Rectal smooth muscle tissue (tissue), 1 donor: Measurements from ENCODE around the gene TPK1.

ENCODE experiments used
- H3K27ac ChIP-seq: one replicate; pipeline ENCODE4 v1.7.0; 2013; ENCODE audit warnings: low read depth, low read length, inconsistent platforms
- H3K27me3 ChIP-seq: one replicate; pipeline ENCODE4 v1.7.0; 2013; ENCODE audit warnings: low read length; ENCODE audit not compliant: control insufficient read depth, insufficient read depth
- H3K36me3 ChIP-seq: one replicate; pipeline ENCODE4 v1.7.0; 2013; ENCODE audit warnings: low read length; ENCODE audit not compliant: control insufficient read depth, insufficient read depth
- H3K4me1 ChIP-seq: one replicate; pipeline ENCODE4 v1.7.0; 2013; ENCODE audit warnings: low read length; ENCODE audit not compliant: control insufficient read depth, insufficient read depth
- H3K4me3 ChIP-seq: one replicate; pipeline ENCODE4 v1.7.0; 2013; ENCODE audit warnings: low read length
- H3K9ac ChIP-seq: one replicate; pipeline ENCODE4 v1.7.0; 2013; ENCODE audit warnings: low read length

The TPK1 gene

GRCh38 chr7:144848078-144848477, 12.2 kb upstream of the TPK1 start:
- Histone ChIP-seq H3K27me3 (no peaks in the 10 kb centered on the region), H3K4me3 (no peak overlapping the region), H3K36me3 (no peaks in the 10 kb centered on the region), H3K27ac (no peak overlapping the region), H3K9ac (no peak overlapping the region), H3K4me1 (no peaks in the 10 kb centered on the region)

GRCh38 chr7:144842377-144842851, 6.6 kb upstream of the TPK1 start:
- H3K4me3 ChIP-seq = no peak overlapping the region
- H3K9ac ChIP-seq = no peak overlapping the region
- no peaks in the 10 kb centered on the region for H3K27me3 ChIP-seq
- no peaks in the 10 kb centered on the region for H3K36me3 ChIP-seq
- no peaks in the 10 kb centered on the region for H3K4me1 ChIP-seq
- H3K27ac ChIP-seq = no peak overlapping the region

GRCh38 chr7:144836545-144836842, 641 bp upstream of the TPK1 start:
- H3K4me3 ChIP-seq = no peak overlapping the region
- H3K36me3 ChIP-seq = no peaks in the 10 kb centered on the region
- H3K27ac ChIP-seq = peak overlapping the region; percentile 82
- H3K4me1 ChIP-seq = peaks cover 3% of the 10 kb centered on the region
- no peak overlapping the region for H3K9ac ChIP-seq
- no peaks in the 10 kb centered on the region for H3K27me3 ChIP-seq

- H3K9ac ChIP-seq = peak overlapping the region; percentile 41
- peak overlapping the region; percentile 69 for H3K4me3 ChIP-seq
- H3K4me1 ChIP-seq = peaks cover 3% of the 10 kb centered on the region
- no peaks in the 10 kb centered on the region for H3K27me3 ChIP-seq
- no peaks in the 10 kb centered on the region for H3K36me3 ChIP-seq
- H3K27ac ChIP-seq = peak overlapping the region; percentile 82
These were observed 670 bp downstream of the TPK1 start for GRCh38 chr7:144835155-144835611.

- Histone ChIP-seq H3K4me1 (peaks cover 3% of the 10 kb centered on the region), H3K27ac (peak overlapping the region; percentile 82), H3K36me3 (no peaks in the 10 kb centered on the region), H3K9ac (no peak overlapping the region), H3K27me3 (no peaks in the 10 kb centered on the region), H3K4me3 (peak overlapping the region; percentile 69)
These were observed 1.2 kb downstream of the TPK1 start for GRCh38 chr7:144834641-144835144.

- no peaks in the 10 kb centered on the region for H3K27me3 ChIP-seq
- H3K4me1 ChIP-seq = peaks cover 3% of the 10 kb centered on the region
- H3K36me3 ChIP-seq = no peaks in the 10 kb centered on the region
- H3K27ac ChIP-seq = no peak overlapping the region
- no peak overlapping the region for H3K4me3 ChIP-seq
- H3K9ac ChIP-seq = no peak overlapping the region
These were observed 5.0 kb downstream of the TPK1 start for GRCh38 chr7:144830811-144831210.

- H3K4me3 ChIP-seq = no peak overlapping the region
- peaks cover 3% of the 10 kb centered on the region for H3K4me1 ChIP-seq
- no peaks in the 10 kb centered on the region for H3K36me3 ChIP-seq
- no peaks in the 10 kb centered on the region for H3K27me3 ChIP-seq
- no peak overlapping the region for H3K9ac ChIP-seq
- no peak overlapping the region for H3K27ac ChIP-seq
These were observed 5.6 kb downstream of the TPK1 start for GRCh38 chr7:144830024-144830785.

- no peak overlapping the region for H3K27ac ChIP-seq
- no peak overlapping the region for H3K4me3 ChIP-seq
- H3K4me1 ChIP-seq = no peaks in the 10 kb centered on the region
- no peaks in the 10 kb centered on the region for H3K27me3 ChIP-seq
- no peak overlapping the region for H3K9ac ChIP-seq
- H3K36me3 ChIP-seq = no peaks in the 10 kb centered on the region
These were observed 8.2 kb downstream of the TPK1 start for GRCh38 chr7:144827621-144828020.

GRCh38 chr7:144826208-144826607, 9.6 kb downstream of the TPK1 start:
- no peak overlapping the region for H3K9ac ChIP-seq
- no peaks in the 10 kb centered on the region for H3K27me3 ChIP-seq
- no peak overlapping the region for H3K27ac ChIP-seq
- H3K36me3 ChIP-seq = no peaks in the 10 kb centered on the region
- H3K4me1 ChIP-seq = no peaks in the 10 kb centered on the region
- H3K4me3 ChIP-seq = no peak overlapping the region

GRCh38 chr7:144824360-144824759, 11.5 kb downstream of the TPK1 start:
- H3K4me3 ChIP-seq = no peak overlapping the region
- H3K9ac ChIP-seq = no peak overlapping the region
- no peaks in the 10 kb centered on the region for H3K36me3 ChIP-seq
- H3K27me3 ChIP-seq = no peaks in the 10 kb centered on the region
- H3K27ac ChIP-seq = no peak overlapping the region
- H3K4me1 ChIP-seq = no peaks in the 10 kb centered on the region

- Histone ChIP-seq H3K9ac (no peak overlapping the region), H3K27me3 (no peaks in the 10 kb centered on the region), H3K4me1 (no peaks in the 10 kb centered on the region), H3K4me3 (no peak overlapping the region), H3K27ac (no peak overlapping the region), H3K36me3 (no peaks in the 10 kb centered on the region)
These were observed 13.6 kb downstream of the TPK1 start for GRCh38 chr7:144822223-144822622.

- Histone ChIP-seq H3K4me3 (no peak overlapping the region), H3K4me1 (no peaks in the 10 kb centered on the region), H3K27ac (no peak overlapping the region)
These were observed 14.8 kb downstream of the TPK1 start for GRCh38 chr7:144821067-144821466.

GRCh38 chr7:144820552-144820951, 15.3 kb downstream of the TPK1 start:
- no peak overlapping the region for H3K4me3 ChIP-seq
- H3K36me3 ChIP-seq = no peaks in the 10 kb centered on the region
- no peak overlapping the region for H3K9ac ChIP-seq
- H3K4me1 ChIP-seq = no peaks in the 10 kb centered on the region
- H3K27me3 ChIP-seq = no peaks in the 10 kb centered on the region
- H3K27ac ChIP-seq = no peak overlapping the region

More at GRCh38 chr7:144821067-144821466, 14.8 kb downstream of the TPK1 start:
- Histone ChIP-seq H3K27me3 (no peaks in the 10 kb centered on the region), H3K9ac (no peak overlapping the region), H3K36me3 (no peaks in the 10 kb centered on the region)
